SW 1271 (cell line): ENCODE measurements around the gene RBM18.

Experiments
- DNase-seq, 2 experiments: peaks; one replicate each; lab custom pipeline; 2025; lab: John Stamatoyannopoulos, UW

The RBM18 gene

GRCh38 chr9:122204055-122204454 is 60.6 kb downstream of the RBM18 start:
- no peak for DNase-seq

GRCh38 chr9:122202111-122202510 is 62.5 kb downstream of the RBM18 start:
- no peak for DNase-seq

GRCh38 chr9:122201641-122202040 is 63.0 kb downstream of the RBM18 start:
- no peak for DNase-seq

GRCh38 chr9:122200960-122201595 is 63.6 kb downstream of the RBM18 start:
- no peak for DNase-seq

- DNase-seq = no peak
Observed at GRCh38 chr9:122197882-122198281, 66.8 kb downstream of the RBM18 start.

GRCh38 chr9:122197426-122197825 is 67.2 kb downstream of the RBM18 start:
- DNase-seq = no peak

GRCh38 chr9:122195875-122196274 is 68.8 kb downstream of the RBM18 start:
- DNase-seq = no peak

GRCh38 chr9:122193651-122194050 is 71.0 kb downstream of the RBM18 start:
- DNase-seq = no peak

GRCh38 chr9:122192914-122193525 is 71.6 kb downstream of the RBM18 start:
- DNase-seq = no peak

- DNase-seq = no peak
Observed at GRCh38 chr9:122192261-122192875, 72.3 kb downstream of the RBM18 start.

GRCh38 chr9:122191584-122191983 is 73.1 kb downstream of the RBM18 start:
- no peak for DNase-seq

- no peak for DNase-seq
Observed at GRCh38 chr9:122190597-122191381, 73.9 kb downstream of the RBM18 start.

- DNase-seq = no peak
Observed at GRCh38 chr9:122188369-122188768, 76.3 kb downstream of the RBM18 start.
